ENCODE results near the gene THSD4. TPM values are rescaled to one million over a fixed set of nuclear protein-coding genes. Genes with fewer than 3 reads are reported as not detected.
A peak's percentile ranks its signal among the peaks of the same experiment; 100 is the strongest.

The THSD4 gene
- polyA plus RNA-seq, 2 of the 4 experiments (the other 2 are of a cell fraction): 15.8 to 40.7 TPM

GRCh38 chr15:71199384-71200351, 84.4 kb downstream of the THSD4 start:
- no peak overlapping the region for H3K4me2 ChIP-seq
- peak; percentile 93 for FAIRE-seq
- peak; percentile 30 for TF ChIP-seq POLR2A (IDR thresholded peaks at IDR 0.05; ENCODE audit: low read length)
- TF ChIP-seq ZFP36 (IDR thresholded peaks at IDR 0.05; ENCODE audit: borderline replicate concordance, partially characterized antibody): no peak

DNA sequence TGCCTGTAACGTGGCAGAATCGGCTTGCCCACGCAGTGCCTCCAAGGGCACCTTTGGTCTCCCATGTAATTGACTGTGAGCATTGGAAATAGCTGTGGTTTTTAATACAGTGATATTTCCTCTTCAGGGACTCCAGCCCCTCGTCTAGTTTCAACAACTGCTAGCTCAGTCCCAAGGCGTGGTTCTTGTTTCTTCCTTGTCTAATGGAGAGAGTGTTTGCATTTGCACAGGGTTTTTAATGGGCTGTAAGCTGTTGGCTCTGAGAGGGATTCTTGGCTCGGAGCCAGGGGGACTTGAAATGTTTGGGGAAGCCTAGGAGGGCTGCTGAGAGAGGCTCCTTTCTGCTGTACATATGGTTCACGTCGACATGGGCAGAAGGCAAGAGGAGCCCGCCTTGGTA, 86.2 kb downstream of the THSD4 start:
- peak in 1 of 2 experiments; percentile 11; a peak in 1 of 6 replicates for ATAC-seq
- TF ChIP-seq NPAS2 (CRISPR knock-in tag; IDR thresholded peaks at IDR 0.05; ENCODE audit: borderline replicate concordance) (no peak), ELK1 (IDR thresholded peaks at IDR 0.05; ENCODE audit: low read depth, low read length) (no peak), NFE2L2 (conservative IDR thresholded peaks at IDR 0.05; ENCODE audit: low read length) (no peak), NR3C1 (IDR thresholded peaks at IDR 0.05) (no peak), CBX8 (IDR thresholded peaks at IDR 0.05) (no peak), EP300 (IDR thresholded peaks at IDR 0.05) (no peak), MAZ (IDR thresholded peaks at IDR 0.05; ENCODE audit: borderline replicate concordance, low read depth, low read length) (no peak), PBX3 (IDR thresholded peaks at IDR 0.05) (no peak), MAFK (IDR thresholded peaks at IDR 0.05; ENCODE audit: partially characterized antibody) (no peak), HEYL (CRISPR knock-in tag; IDR thresholded peaks at IDR 0.05) (no peak), HMGXB4 (CRISPR knock-in tag; IDR thresholded peaks at IDR 0.05; ENCODE audit: borderline replicate concordance) (no peak), ZNF302 (CRISPR knock-in tag; IDR thresholded peaks at IDR 0.05) (no peak), SMC3 (IDR thresholded peaks at IDR 0.05) (no peak), KDM5A (IDR thresholded peaks at IDR 0.05) (no peak), HOXB13 (CRISPR knock-in tag; IDR thresholded peaks at IDR 0.05; ENCODE audit: low read depth) (no peak), POLR2AphosphoS2 (conservative IDR thresholded peaks at IDR 0.05; ENCODE audit: low read length) (no peak), MYC (IDR thresholded peaks at IDR 0.05; ENCODE audit: borderline replicate concordance, low read length) (no peak)
- H3K4me3 ChIP-seq: no peak overlapping the region
- peak overlapping the region in 1 of 2 experiments; percentile 52; a peak in 3 of 6 replicates for H3K27ac ChIP-seq
- H3K4me1 ChIP-seq: peaks cover 33% of the 10 kb centered on the region
- no peak for FAIRE-seq
- 77% methylated on average over 9 of the region's 9 CpGs for WGBS (ENCODE audit: missing lambda C conversion rate)
- CTCF ChIA-PET: interaction anchor here (0.8 to 1.5 kb wide), 4 partner anchors 9 to 239 kb away, joined by 3 to 4 read pairs (median 4); no protein-coding TSS in a partner anchor
- peak in 1 of 2 experiments; percentile 29 for DNase-seq (ENCODE audit: low read depth in 1 of 2, low spot score in 1 of 2)
- POLR2A ChIA-PET: no interaction called here
- H3K9me3 ChIP-seq: no peaks in the 10 kb centered on the region
- H3K4me2 ChIP-seq: 0 out of 3 replicates have a peak overlapping the region, but pooled peaks have one; percentile 1

More at GRCh38 chr15:71199384-71200351, 84.4 kb downstream of the THSD4 start:
- Histone ChIP-seq H3K4me3 (no peak overlapping the region), H3K27ac (peak overlapping the region; percentile 3; a peak in 2 of 6 replicates), H3K9me3 (no peaks in the 10 kb centered on the region), H3K4me1 (peaks cover 33% of the 10 kb centered on the region)
- ChIA-PET POLR2A (no interaction called here), CTCF (no interaction called here)
- peak; percentile 41 to 45; a peak in 5 of 6 replicates for ATAC-seq
- DNase-seq (ENCODE audit: low read depth in 1 of 2, low spot score in 1 of 2): peak in 1 of 2 experiments; percentile 31
- 84% methylated on average over 6 of the region's 6 CpGs for WGBS (ENCODE audit: missing lambda C conversion rate)

Data from A549 (cell line).